Cardiac fibroblast (primary cell): ENCODE data around the gene AFF3.

Source experiments
- DNase-seq, 2 donors: peaks; one replicate each; pipeline versions ENCODE4 v3.0.0 to v3.0.0-alpha.2; 2010; ENCODE audit warnings: low read depth in 2 of 2
- H3K4me3 ChIP-seq, 2 donors: replicated peaks in 1 of 2; 1 replicate in 1 of 2; 2 replicates in 1 of 2; pipeline ENCODE4 v1.5.1; 2011; ENCODE audit warnings: low read depth in 2 of 2, low read length in 2 of 2, mild to moderate bottlenecking in 2 of 2, moderate library complexity in 1 of 2
- CTCF ChIP-seq: IDR thresholded peaks from one replicate; pipeline ENCODE4 v1.5.1; 2011; ENCODE audit warnings: low read depth, mild to moderate bottlenecking, low read length, inconsistent platforms

The AFF3 gene

DNA sequence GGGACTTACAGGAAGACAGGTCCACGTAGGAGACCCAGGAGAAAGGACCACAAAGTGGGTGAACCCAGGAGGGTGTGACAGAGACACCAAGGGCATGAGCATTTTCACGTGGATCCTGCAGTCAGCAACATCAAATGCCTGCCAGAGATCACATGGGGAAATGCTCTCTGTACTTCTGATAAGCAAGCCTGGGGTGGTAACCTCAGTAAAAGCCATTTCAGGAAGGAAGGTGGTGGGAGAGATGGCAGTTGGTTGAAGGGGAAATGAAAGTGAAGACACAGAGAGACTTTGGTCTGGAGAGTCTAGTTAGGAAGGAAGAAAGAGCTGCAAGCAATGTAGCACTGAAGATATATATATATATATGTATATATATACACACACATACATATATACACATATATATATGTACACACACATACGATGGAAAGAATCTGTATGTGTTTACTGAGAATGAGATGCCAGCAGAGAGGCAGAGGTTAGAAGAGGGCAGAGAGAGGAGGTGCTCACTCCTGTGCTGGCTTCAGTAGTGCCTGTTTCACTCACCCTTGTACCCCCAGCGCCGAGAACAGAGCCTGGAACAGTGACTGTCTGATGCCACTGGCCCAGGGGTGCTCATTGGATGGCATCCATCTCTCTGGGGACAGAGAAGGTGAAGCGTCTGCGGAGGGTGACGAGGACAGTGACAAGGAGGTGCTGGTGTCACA, 314.9 kb downstream of the AFF3 start:
- no peak for TF ChIP-seq CTCF
- DNase-seq: no peak
- H3K4me3 ChIP-seq: no peak overlapping the region

DNA sequence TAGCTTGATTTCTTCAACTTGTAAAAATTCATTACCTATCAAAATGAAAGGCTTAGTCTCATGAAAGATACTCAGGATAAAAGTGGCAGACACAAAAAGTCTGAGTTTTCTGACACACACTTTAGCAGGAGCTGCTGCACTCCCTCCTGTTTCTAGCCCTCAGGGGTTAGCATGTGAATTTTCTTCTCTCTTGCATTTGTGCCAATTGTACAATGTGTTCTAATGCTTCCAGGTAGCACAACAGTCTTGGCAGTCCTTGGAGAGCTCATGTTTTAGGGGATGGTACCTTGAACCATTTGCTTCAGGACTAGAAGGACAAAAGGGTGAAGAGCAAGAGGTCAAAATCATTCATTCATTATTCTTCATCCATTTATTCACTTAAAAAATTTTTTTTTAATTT, 316.8 kb downstream of the AFF3 start:
- no peak for DNase-seq
- TF ChIP-seq CTCF: no peak
- H3K4me3 ChIP-seq: no peak overlapping the region

GRCh38 chr2:99824758-99825157, 317.6 kb downstream of the AFF3 start:
- no peak for TF ChIP-seq CTCF
- no peak overlapping the region for H3K4me3 ChIP-seq
- no peak for DNase-seq

DNA sequence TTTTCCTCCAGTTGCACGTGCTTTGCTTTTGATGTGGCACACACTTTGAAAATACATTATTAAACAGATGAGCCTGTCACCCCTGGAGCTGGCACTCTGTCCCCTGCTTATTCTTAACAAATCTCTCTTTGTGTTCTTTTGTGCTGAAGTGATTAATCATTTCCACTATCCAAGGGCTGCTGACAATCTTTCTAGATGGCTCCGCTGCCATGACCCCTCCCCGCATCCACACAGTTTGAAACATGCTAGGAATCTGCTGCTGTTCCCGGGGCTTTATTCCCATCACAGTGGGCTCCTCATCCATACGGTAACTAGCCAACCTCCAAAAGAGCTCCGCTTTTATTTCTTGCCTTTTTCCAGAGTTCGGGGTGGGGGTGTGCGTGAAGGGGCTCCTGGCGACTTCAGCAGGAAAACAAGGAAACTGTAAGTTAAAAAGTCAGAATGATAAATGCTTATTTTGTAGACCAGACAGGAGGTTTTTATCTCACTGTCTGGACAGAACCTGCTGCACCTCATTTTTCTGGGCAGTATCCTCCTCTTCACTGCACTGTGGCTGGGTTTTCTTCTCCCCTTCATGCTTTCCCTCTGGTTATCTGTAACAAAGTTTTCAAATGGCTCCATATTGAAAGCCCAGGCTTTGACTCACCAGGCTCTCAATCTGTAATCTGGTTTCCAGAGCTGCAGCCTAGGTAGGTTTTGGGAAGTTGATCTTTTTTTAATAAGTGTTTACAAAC, 319.7 kb downstream of the AFF3 start:
- DNase-seq: no peak
- no peak for TF ChIP-seq CTCF
- no peak overlapping the region for H3K4me3 ChIP-seq

- TF ChIP-seq CTCF: no peak
- DNase-seq: no peak
- H3K4me3 ChIP-seq: no peak overlapping the region
Measured at GRCh38 chr2:99821984-99822383, 320.4 kb downstream of the AFF3 start.

- no peak overlapping the region for H3K4me3 ChIP-seq
- peak; percentile 11 to 80 for DNase-seq
- no peak for TF ChIP-seq CTCF
Measured at GRCh38 chr2:99821572-99821971, 320.8 kb downstream of the AFF3 start.

DNA sequence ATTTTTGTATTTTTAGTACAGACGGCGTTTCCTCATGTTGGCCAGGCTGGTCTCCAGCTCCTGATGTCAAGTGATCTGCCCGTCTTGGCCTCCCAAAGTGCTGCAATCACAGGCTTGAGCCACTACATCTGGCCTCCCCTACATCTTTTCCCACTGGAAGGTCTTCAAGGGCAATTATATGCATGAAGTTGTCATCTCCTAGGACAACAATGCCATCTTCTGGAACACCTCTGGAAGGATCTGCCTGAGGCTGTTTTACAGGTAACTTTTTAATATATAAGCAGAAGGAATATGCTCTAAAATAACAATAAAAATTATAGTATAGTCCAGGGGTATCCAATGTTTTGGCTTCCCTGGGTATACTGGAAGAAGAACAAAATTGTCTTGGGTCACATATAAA, 321.4 kb downstream of the AFF3 start:
- peak in 1 of 2 donors; percentile 6 for DNase-seq
- no peak for TF ChIP-seq CTCF
- H3K4me3 ChIP-seq: no peak overlapping the region
